ENCODE measurements around the gene KRT82. TPM values are rescaled to one million over a fixed set of nuclear protein-coding genes. Genes with fewer than 3 reads are reported as not detected.

KRT82 gene
- total RNA-seq, 4 donors from 2014 or later, result 1.3 to 40.7 (median 7.6) TPM

GRCh38 chr12:52378091-52378490, 28.0 kb downstream of the KRT82 start:
- Histone ChIP-seq H3K4me3 (no peak overlapping the region), H3K27ac (no peak overlapping the region), H3K36me3 (no peaks in the 10 kb centered on the region), H3K27me3 (peaks cover 6% of the 10 kb centered on the region), H3K4me1 (no peaks in the 10 kb centered on the region), H3K9me3 (no peaks in the 10 kb centered on the region)
- TF ChIP-seq EP300 (IDR thresholded peaks at IDR 0.05) (no peak), POLR2AphosphoS5 (IDR thresholded peaks at IDR 0.05) (no peak), CTCF (IDR thresholded peaks at IDR 0.05) (no peak), POLR2A (IDR thresholded peaks at IDR 0.05) (no peak)
- WGBS, result 81% methylated on average over 16 of the region's 19 CpGs
- peak in 1 of 2 donors; percentile 56 for DNase-seq (ENCODE audit: low spot score in 2 of 2)

DNA sequence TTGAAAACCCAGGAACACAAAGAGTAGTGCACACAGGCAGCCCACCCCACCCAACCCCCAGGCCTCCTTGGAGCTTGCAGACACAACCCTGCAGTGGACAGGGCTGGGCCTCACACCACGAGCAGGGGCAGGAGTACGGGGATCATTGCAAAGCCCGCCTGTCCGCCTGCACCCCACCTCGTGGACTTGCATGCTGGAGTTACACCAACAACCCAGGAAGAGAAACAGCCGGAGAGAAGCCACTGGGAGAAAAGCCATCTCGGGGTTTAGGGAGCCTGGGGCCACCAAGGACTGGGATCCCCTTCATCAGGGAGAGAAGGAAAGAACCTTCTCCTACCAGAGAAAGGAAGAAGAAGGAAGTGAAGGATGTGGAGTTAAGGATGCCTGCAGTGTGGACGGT, 28.9 kb downstream of the KRT82 start:
- peaks cover 6% of the 10 kb centered on the region for H3K27me3 ChIP-seq
- H3K27ac ChIP-seq, result no peak overlapping the region
- H3K9me3 ChIP-seq, result no peaks in the 10 kb centered on the region
- no peak overlapping the region for H3K4me3 ChIP-seq
- peak in 1 of 2 donors; percentile 52 for DNase-seq (ENCODE audit: low spot score in 2 of 2)
- H3K4me1 ChIP-seq, result peaks cover 2% of the 10 kb centered on the region
- H3K36me3 ChIP-seq, result no peaks in the 10 kb centered on the region
- no peak for TF ChIP-seq CTCF (IDR thresholded peaks at IDR 0.05)
- no peak for TF ChIP-seq POLR2AphosphoS5 (IDR thresholded peaks at IDR 0.05)
- no peak for TF ChIP-seq EP300 (IDR thresholded peaks at IDR 0.05)
- TF ChIP-seq POLR2A (IDR thresholded peaks at IDR 0.05), result no peak
- WGBS, result 88% methylated on average over 3 of the region's 8 CpGs

DNA sequence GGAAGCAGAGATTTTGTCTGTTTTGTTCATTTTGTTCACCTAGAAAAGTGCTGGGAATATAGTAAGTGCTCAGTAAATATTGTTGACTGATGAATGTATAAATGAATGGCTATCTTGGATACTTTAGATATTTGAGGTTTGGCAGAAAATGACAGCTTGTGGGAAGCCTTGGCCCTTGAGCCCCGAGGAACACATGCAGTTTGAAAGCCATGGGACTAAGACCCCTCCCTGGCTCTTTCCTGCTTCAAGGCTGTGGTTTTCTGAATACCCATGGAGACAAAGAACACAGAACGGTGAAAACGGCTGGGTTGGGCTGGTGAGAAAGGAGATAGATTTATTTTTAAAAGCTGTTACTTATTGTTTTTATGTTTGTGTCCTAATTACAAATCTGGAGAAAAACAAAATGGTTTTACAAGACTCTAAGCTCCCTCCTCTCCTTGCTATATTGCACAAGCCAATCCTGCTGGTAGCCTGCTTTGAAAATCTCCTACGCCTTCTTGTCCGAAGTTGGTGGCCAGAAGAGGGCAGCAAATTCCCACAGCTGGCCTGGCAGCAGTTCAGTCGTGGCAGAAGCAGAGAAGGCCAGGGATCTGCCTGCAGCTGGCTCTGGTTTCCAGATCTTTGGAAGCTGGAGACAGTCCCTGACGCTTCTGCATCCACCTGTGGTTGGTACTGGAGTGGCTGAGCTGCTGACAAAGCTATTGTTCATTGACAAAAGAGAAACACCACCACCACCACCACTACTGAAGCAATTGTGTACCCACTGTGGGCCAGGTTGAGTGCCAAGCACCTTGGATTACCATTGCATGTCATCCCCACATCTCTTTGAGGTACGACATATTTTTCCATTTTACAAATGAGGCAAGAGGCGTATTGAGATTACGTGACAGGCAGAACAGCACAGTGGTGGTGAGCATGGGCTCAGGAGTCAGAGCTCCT, 33.6 kb downstream of the KRT82 start:
- 37% methylated on average over 8 of the region's 10 CpGs for WGBS
- DNase-seq (ENCODE audit: low spot score in 2 of 2), result peak; percentile 90

GRCh38 chr12:52371716-52372115, 34.4 kb downstream of the KRT82 start:
- H3K9me3 ChIP-seq, result no peaks in the 10 kb centered on the region
- DNase-seq (ENCODE audit: low spot score in 2 of 2), result peak in 1 of 2 donors; percentile 40
- TF ChIP-seq POLR2A (IDR thresholded peaks at IDR 0.05) (no peak), POLR2AphosphoS5 (IDR thresholded peaks at IDR 0.05) (no peak), CTCF (IDR thresholded peaks at IDR 0.05) (no peak), EP300 (IDR thresholded peaks at IDR 0.05) (no peak)
- peak overlapping the region; percentile 63 for H3K27ac ChIP-seq
- H3K4me1 ChIP-seq, result peaks cover 14% of the 10 kb centered on the region
- no peaks in the 10 kb centered on the region for H3K27me3 ChIP-seq
- 73% methylated on average over 3 of the region's 3 CpGs for WGBS
- H3K4me3 ChIP-seq, result no peak overlapping the region
- H3K36me3 ChIP-seq, result no peaks in the 10 kb centered on the region

More for the DNA sequence above, 33.6 kb downstream of the KRT82 start:
- H3K4me3 ChIP-seq, result no peak overlapping the region
- H3K27me3 ChIP-seq, result no peaks in the 10 kb centered on the region
- H3K4me1 ChIP-seq, result peaks cover 14% of the 10 kb centered on the region
- H3K9me3 ChIP-seq, result no peaks in the 10 kb centered on the region
- H3K36me3 ChIP-seq, result no peaks in the 10 kb centered on the region
- TF ChIP-seq POLR2A (IDR thresholded peaks at IDR 0.05) (no peak), EP300 (IDR thresholded peaks at IDR 0.05) (no peak), CTCF (IDR thresholded peaks at IDR 0.05) (peak; percentile 63 to 80), POLR2AphosphoS5 (IDR thresholded peaks at IDR 0.05) (peak in 2 of 3 donors; percentile 30 to 41)
- peak overlapping the region; percentile 63 for H3K27ac ChIP-seq

DNA sequence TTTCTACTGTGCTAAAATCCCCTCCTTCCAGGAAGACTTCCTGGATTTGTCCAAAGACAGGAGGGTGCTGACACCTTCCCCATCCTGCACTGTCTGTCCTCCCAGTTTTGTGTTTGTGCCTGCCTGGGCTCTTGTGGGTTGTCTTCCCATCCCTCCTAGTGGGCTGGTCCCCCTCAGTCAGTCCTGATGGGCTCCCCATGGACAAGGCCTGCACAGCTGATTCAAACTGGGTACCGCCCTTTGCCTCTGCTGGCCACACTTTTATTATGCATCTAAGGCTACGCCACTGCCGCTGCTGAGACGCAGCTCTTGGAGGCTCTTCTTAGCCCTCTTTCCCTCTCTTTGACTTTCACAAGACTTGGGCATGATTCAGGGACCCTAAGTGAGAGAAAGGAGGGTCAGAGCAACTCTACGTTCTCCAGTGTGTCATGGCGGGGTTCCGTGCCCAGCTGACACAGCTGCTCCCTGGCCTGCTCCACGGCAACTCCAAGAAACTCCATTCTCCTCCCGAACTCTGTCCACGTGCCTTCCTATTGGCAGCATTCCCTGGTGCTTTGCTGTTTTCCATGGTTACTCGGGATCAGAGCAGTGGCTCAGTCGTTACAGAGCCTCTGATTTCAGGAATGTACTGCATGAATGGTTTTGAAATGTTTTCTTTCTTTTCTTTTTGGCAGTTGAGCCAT, 35.1 kb downstream of the KRT82 start:
- Histone ChIP-seq H3K36me3 (no peaks in the 10 kb centered on the region), H3K27ac (peak overlapping the region; percentile 63), H3K4me3 (no peak overlapping the region), H3K4me1 (peaks cover 14% of the 10 kb centered on the region), H3K9me3 (no peaks in the 10 kb centered on the region), H3K27me3 (no peaks in the 10 kb centered on the region)
- TF ChIP-seq POLR2AphosphoS5 (IDR thresholded peaks at IDR 0.05), result peak in 1 of 3 donors; percentile 42
- no peak for TF ChIP-seq EP300 (IDR thresholded peaks at IDR 0.05)
- peak in 1 of 2 donors; percentile 90 for DNase-seq (ENCODE audit: low spot score in 2 of 2)
- 66% methylated on average over 12 of the region's 12 CpGs for WGBS

Measured in suprapubic skin (tissue), 4 donors.